Thyroid gland (tissue), 4 donors: ENCODE measurements around the gene OMP. TPM values are rescaled to one million over a fixed set of nuclear protein-coding genes. Genes with fewer than 3 reads are reported as not detected.

Experiments
- DNase-seq, 2 donors: peaks; one replicate each; pipeline ENCODE4 v3.0.0-alpha.2; 2019
- H3K27ac ChIP-seq, 3 donors: fragments of 200-600 bp; sonication (generic); 1 replicate in 2 of 3; 2 replicates in 1 of 3; pipeline ENCODE4 v1.5.1; 2016 to 2019; ENCODE audit warnings: mild to moderate bottlenecking in 1 of 3, moderate library complexity in 1 of 3
- H3K27me3 ChIP-seq: fragments of 200-600 bp; sonication (generic); one replicate; pipeline ENCODE4 v1.5.1; 2019
- H3K36me3 ChIP-seq, 2 donors: fragments of 200-600 bp; sonication (generic); one replicate each; pipeline ENCODE4 v1.5.1; 2016 to 2019
- H3K4me1 ChIP-seq, 2 donors: fragments of 200-600 bp; sonication (generic); one replicate each; pipeline ENCODE4 v1.5.1; 2017 to 2019
- H3K4me3 ChIP-seq, 3 donors: fragments of 200-600 bp; sonication (generic); replicated peaks in 1 of 3; 1 replicate in 2 of 3; 2 replicates in 1 of 3; pipeline ENCODE4 v1.5.1; 2016; ENCODE audit warnings: mild to moderate bottlenecking in 1 of 3
- H3K9me3 ChIP-seq: fragments of 200-600 bp; sonication (generic); one replicate; pipeline ENCODE4 v1.5.1; 2017
- POLR2A ChIP-seq, 2 donors: fragments of 450-650 bp; IDR thresholded peaks; one replicate each; pipeline ENCODE4 v1.6.1; 2017; ENCODE audit warnings: antibody characterized with exemption in 2 of 2, mild to moderate bottlenecking in 2 of 2, moderate library complexity in 1 of 2
- WGBS, 2 donors: methylation state at CpG; one replicate each; pipeline ENCODE4 v1.1.5; 2017; 5-methylcytosine and 5-hydroxymethylcytosine counted together
- intact Hi-C: fragments of 100-400 bp; cut with DNase I; formaldehyde crosslinking; loops from one replicate; pipeline ENCODE4 v1.15.1; 2023
- total RNA-seq, 4 donors: library from RNA; depleted of rRNA; stranded (reverse); fragments of >200 nt; gene quantifications; one replicate each; pipeline ENCODE4 v1.2.3, GENCODE V29; 2016
- TF ChIP-seq, protein P1 (sequence below), 6 experiments: fragments of 200-600 bp in 3 of 6; fragments of 450-650 bp in 3 of 6; sonication (generic) in 3 of 6; IDR thresholded peaks; one replicate each; pipeline ENCODE4 v1.5.1; 2016 to 2019; ENCODE audit warnings: antibody characterized with exemption in 6 of 6, mild to moderate bottlenecking in 2 of 6, inconsistent platforms in 1 of 6, moderate library complexity in 1 of 6

Gene OMP, protein sequence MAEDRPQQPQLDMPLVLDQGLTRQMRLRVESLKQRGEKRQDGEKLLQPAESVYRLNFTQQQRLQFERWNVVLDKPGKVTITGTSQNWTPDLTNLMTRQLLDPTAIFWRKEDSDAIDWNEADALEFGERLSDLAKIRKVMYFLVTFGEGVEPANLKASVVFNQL
- total RNA-seq: 1 to 10 TPM in 1 of 4 donors, not detected in 3; 2.3 TPM

DNA sequence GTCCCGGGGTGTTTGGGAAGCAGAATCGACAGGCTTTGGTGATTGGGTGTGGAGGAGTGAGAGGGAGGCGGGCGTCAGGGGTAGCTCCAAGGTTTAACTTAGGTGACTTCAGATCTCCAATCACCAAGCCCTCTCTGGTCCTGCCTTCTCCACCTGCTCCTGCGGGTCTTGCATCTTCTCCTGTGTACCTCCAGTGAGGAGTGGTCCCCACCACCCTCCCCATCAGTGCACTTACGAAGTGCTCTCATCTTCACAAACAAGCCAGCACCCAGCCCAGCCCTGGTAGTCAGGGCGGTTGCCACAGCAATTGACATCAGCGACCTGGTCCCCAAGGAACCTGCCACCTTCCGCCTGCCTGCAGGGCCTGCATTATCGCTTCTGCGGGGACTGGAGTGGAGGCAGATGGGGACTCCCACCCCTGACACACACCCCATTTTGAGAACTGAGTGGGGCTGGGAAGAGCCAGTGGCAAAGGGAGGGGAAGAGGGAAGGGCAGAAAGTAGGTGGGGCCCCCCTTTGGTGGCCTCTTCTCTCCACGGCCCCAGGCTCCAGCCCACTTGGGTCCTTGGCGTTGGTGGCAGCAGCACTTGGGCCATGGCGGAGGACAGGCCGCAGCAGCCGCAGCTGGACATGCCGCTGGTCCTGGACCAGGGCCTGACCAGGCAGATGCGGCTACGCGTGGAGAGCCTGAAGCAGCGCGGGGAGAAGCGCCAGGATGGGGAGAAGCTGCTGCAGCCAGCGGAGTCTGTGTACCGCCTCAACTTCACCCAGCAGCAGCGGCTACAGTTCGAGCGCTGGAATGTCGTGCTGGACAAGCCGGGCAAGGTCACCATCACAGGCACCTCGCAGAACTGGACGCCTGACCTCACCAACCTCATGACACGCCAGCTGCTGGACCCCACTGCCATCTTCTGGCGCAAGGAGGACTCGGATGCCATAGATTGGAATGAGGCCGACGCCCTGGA, at the start of gene OMP:
TSS of gene OMP (plus strand) at position 595 of the 965 bp plus-strand sequence. CDS start at position 595, 0 bp downstream.
- no peak within 1 kb of the TSS for H3K27ac ChIP-seq
- H3K4me3 ChIP-seq: no peak within 1 kb of the TSS
- H3K4me1 ChIP-seq: no peaks in the 10 kb centered on the region
- H3K36me3 ChIP-seq: no peaks in the 10 kb centered on the region
- no peaks in the 10 kb centered on the region for H3K27me3 ChIP-seq
- 91 to 93% methylated on average over 31 to 36 of the region's 37 CpGs for WGBS, 2 donors
- intact Hi-C loops: no loop called here
- no peak for DNase-seq
- no peaks in the 10 kb centered on the region for H3K9me3 ChIP-seq
- TF ChIP-seq POLR2A (IDR thresholded peaks at IDR 0.05): no peak
- TF ChIP-seq, protein P1, sequence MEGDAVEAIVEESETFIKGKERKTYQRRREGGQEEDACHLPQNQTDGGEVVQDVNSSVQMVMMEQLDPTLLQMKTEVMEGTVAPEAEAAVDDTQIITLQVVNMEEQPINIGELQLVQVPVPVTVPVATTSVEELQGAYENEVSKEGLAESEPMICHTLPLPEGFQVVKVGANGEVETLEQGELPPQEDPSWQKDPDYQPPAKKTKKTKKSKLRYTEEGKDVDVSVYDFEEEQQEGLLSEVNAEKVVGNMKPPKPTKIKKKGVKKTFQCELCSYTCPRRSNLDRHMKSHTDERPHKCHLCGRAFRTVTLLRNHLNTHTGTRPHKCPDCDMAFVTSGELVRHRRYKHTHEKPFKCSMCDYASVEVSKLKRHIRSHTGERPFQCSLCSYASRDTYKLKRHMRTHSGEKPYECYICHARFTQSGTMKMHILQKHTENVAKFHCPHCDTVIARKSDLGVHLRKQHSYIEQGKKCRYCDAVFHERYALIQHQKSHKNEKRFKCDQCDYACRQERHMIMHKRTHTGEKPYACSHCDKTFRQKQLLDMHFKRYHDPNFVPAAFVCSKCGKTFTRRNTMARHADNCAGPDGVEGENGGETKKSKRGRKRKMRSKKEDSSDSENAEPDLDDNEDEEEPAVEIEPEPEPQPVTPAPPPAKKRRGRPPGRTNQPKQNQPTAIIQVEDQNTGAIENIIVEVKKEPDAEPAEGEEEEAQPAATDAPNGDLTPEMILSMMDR (IDR thresholded peaks at IDR 0.05): no peak

DNA sequence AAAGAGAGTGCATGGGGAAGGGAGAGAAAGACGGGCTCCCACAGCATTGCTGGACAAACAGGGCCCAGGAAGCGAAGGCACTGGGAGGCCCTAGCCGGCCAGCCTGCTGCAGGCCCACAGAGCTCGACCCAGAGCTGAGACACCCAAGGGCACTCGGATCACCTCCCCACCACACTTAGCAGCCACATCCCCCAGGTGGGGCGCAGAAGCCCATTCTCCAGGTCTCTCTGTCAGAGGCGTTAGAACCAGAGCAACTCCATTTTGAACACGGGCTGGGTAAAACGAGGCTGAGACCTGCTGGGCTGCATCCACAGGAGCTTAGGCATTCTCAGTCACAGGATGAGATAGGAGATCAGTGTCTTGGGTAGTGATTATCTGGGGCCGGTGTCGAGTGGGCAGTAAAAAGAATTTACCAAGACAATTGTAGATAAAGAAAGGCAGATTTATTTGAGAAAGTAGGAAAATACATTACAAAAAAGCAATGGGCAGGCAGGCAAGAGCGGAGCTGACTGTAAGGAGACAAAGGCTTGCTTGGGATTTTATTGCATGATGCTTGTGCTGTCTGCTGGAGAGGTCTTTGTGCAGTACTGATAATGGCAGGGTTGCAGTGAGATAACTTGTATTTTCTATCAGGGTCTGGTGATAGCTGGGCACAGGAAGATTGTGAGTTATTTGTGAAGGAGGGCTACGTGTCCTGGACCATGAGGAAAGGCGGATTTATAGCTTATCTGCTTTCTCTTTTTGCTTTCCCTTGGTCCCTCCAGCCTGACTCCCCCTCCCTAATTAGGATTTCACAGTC, 49.2 kb upstream of the OMP start:
- 80 to 91% methylated on average over 13 to 14 of the region's 14 CpGs for WGBS, 2 donors
- no peak for TF ChIP-seq POLR2A (IDR thresholded peaks at IDR 0.05)
- TF ChIP-seq, protein P1 (IDR thresholded peaks at IDR 0.05): no peak

DNA sequence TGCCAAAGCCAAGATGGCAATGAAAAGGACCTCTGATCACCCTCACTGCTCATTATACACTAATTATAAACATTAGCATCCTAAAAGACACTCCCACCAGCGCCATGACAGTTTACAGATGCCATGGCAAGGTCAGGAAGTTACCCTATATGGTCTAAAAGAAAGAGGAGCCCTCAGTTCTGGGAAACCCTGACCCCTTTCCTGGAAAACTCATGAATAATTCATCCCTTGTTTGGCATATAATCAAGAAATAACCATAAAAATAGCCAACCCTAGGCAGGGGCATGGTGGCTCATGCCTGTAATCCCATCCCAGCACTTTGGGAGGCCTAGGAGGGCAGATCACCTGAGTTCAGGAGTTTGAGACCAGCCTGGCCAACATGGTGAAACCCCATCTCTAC, 48.6 kb upstream of the OMP start:
- H3K4me1 ChIP-seq: no peaks in the 10 kb centered on the region
- intact Hi-C loops: no loop called here
- 57 to 79% methylated on average over 1 of the region's 1 CpG for WGBS, 2 donors
- H3K36me3 ChIP-seq: no peaks in the 10 kb centered on the region
- TF ChIP-seq POLR2A (IDR thresholded peaks at IDR 0.05): no peak
- TF ChIP-seq, protein P1 (IDR thresholded peaks at IDR 0.05): no peak
- H3K9me3 ChIP-seq: no peaks in the 10 kb centered on the region
- H3K4me3 ChIP-seq: no peak overlapping the region
- no peaks in the 10 kb centered on the region for H3K27me3 ChIP-seq
- H3K27ac ChIP-seq: no peak overlapping the region
- no peak for DNase-seq

More for the DNA sequence above, 49.2 kb upstream of the OMP start:
- no peaks in the 10 kb centered on the region for H3K27me3 ChIP-seq
- no peak for DNase-seq
- H3K4me1 ChIP-seq: no peaks in the 10 kb centered on the region
- no peak overlapping the region for H3K27ac ChIP-seq
- no peaks in the 10 kb centered on the region for H3K36me3 ChIP-seq
- no peak overlapping the region for H3K4me3 ChIP-seq
- intact Hi-C loops: no loop called here
- H3K9me3 ChIP-seq: no peaks in the 10 kb centered on the region

DNA sequence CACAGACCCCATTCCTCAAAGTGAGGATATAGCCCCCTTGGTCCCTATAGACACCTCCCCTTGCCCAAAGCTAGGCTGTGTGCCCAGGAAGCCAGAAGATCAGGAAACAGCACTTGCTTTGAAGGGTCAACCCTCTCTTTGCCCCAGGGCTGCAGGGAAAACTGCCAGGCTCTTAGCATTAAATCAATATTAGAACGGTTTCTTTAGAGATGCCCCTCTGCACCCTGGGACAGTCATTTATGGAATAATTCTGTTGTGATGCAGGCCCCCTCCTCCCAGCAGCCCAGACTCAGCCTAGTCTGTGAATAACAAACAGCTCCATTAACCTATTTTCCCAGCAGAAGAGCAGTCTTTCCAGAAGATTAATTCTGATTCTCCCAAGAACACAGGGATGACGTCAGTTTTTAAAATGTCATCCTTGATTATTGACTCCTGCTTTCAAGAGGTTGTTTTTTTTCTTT, 47.5 kb upstream of the OMP start:
- no peak overlapping the region for H3K27ac ChIP-seq
- TF ChIP-seq, protein P1 (IDR thresholded peaks at IDR 0.05): no peak
- TF ChIP-seq POLR2A (IDR thresholded peaks at IDR 0.05): no peak
- no peaks in the 10 kb centered on the region for H3K4me1 ChIP-seq
- no peaks in the 10 kb centered on the region for H3K9me3 ChIP-seq
- WGBS, 2 donors: 62 to 78% methylated on average over 2 of the region's 2 CpGs
- DNase-seq: no peak
- no peaks in the 10 kb centered on the region for H3K36me3 ChIP-seq
- H3K27me3 ChIP-seq: no peaks in the 10 kb centered on the region
- H3K4me3 ChIP-seq: no peak overlapping the region
- intact Hi-C loops: no loop called here
